Adipose tissue (tissue), 3 donors: ENCODE measurements around the gene FAM117A. TPM values are rescaled to one million over a fixed set of nuclear protein-coding genes. Genes with fewer than 3 reads are reported as not detected.
"Not testable (repeated sequence)": the region's sequence is repeated elsewhere in the genome, so short reads cannot be mapped to it uniquely, and the experiment has no call there.

Experiments
- H3K27ac ChIP-seq: one replicate; pipeline ENCODE4 v1.5.1; 2013; ENCODE audit warnings: low read depth, low read length
- WGBS, 3 donors: extraction: QIAGEN DNeasy Blood & Tissue Kit; methylation state at CpG; one replicate each; pipeline ENCODE4 v1.1.7; 2013; 5-methylcytosine and 5-hydroxymethylcytosine counted together
- polyA plus RNA-seq, 3 donors: library from polyadenylated mRNA; stranded (reverse); fragments of 200-250 nt; gene quantifications; one replicate each; pipeline ENCODE4 v1.2.3, GENCODE V29; 2013
- donor health status: healthy with polysubstance abuse.
- donor health status: Bipolar disorder and iron deficiency.
- donor health status: healthy.

FAM117A gene
- polyA plus RNA-seq, 3 donors, result 5.6 to 10.7 (median 7.7) TPM

GRCh38 chr17:49724552-49724951 is 39.4 kb downstream of the FAM117A start:
- 89 to 95% (median 90%) methylated on average over 6 of the region's 6 CpGs for WGBS, 3 donors
- H3K27ac ChIP-seq, result not testable (repeated sequence)

DNA sequence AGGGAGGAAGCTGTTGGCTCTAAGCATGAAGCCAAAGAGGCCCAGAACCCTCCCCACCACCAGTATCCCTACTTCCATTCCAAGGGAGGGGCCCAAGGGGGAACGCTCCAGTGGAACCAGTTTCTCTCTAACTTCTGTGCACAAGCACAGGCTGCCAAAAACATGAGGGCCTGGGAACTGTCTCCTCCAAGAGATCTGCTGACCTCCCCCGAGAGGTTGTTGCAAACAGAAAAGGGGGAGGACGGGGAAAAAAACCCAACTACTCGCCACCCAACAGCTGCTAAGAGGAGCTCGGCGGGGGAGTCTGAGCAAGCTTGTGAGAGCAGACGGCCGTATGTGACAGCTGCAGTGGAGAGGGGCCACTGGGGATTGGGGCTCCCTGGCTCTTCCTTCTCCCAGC is 40.5 kb downstream of the FAM117A start:
- H3K27ac ChIP-seq, result no peak overlapping the region
- WGBS, 3 donors, result 26 to 60% (median 40%) methylated on average over 8 of the region's 8 CpGs

- H3K27ac ChIP-seq, result no peak overlapping the region
- WGBS, 3 donors, result 95 to 98% (median 97%) methylated on average over 3 of the region's 3 CpGs
Measured at GRCh38 chr17:49722066-49722465, 41.9 kb downstream of the FAM117A start.

DNA sequence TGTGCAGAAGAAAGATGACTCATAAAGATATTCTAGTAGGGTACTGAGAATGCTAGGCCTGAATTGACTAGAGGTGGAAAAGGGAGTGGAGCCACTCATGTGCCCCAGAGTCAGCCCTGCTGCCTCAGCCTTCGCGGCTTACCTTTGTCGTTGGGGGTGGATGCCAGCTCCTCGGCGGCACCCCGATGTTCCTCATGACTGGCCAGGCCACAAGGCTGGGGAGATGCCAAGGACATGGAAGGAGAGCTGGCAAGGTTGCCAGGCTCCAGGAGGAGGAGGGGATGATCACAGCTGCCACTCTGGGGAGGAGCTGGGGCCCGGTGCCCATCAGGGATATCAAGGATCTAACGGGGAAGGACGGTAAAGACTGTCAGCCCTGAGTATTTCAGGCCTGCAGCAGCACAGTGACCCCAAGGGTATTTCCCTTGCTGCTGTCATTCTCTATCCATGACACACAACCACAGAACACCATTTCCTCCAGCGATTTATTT is 46.5 kb downstream of the FAM117A start:
- WGBS, 3 donors, result 56 to 90% (median 86%) methylated on average over 10 of the region's 10 CpGs
- H3K27ac ChIP-seq, result no peak overlapping the region

DNA sequence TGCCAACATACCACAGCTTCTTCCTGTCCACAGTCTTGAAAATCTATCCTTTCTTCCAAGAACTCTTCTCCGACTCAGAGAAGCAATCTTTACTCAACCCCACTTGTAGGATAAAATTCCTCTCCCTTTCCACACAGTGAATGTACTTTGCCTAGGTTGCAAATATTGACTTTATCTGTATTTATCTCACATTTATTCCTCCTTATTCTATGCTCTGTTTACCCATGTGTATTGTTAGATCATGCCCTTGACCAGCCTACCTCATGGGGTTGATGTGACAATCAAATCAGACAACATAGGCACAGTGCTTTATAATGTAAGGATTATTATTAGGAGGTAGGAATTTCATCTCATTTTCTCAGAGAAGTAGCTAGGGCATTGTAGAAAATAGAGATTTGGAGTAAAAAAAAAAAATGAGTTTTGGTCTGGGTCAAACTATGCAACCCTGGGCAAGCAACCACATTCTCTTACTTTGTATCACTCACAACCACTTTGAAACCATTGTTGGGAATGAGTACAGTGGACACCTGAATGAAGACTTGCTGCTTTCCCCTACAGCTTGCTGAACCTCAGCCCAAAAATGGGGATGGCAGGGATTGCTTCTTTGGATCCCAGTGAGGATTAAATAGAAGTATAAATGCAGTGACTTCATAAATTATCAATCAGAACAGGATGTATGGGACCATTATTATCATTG is 47.1 kb downstream of the FAM117A start:
- WGBS, 3 donors, result 36 to 87% (median 72%) methylated on average over 1 of the region's 1 CpG
- no peak overlapping the region for H3K27ac ChIP-seq

- WGBS, 3 donors, result 38 to 77% (median 76%) methylated on average over 9 of the region's 9 CpGs
- no peak overlapping the region for H3K27ac ChIP-seq
Measured at GRCh38 chr17:49715717-49716279, 48.1 kb downstream of the FAM117A start.

DNA sequence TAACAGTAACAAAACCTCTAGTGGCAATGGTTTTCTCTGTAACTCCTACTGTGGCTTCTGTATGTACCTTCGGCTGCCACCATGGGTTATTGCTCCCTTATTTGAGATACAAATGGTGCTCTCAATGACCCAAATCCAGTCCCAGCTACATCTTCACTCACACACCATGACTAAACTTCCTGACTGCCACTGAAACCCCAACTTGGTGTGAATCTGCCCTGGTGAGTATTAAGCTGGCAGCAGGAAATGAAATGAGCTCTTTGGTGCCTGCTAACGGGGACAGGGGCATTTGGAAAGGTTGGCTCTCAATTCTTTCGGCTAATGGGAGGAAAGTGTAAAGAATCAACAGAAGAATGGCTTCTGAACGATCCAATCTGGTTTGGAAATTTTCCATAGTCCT is 48.7 kb downstream of the FAM117A start:
- WGBS, 3 donors, result 50 to 80% (median 77%) methylated on average over 4 of the region's 4 CpGs
- no peak overlapping the region for H3K27ac ChIP-seq

DNA sequence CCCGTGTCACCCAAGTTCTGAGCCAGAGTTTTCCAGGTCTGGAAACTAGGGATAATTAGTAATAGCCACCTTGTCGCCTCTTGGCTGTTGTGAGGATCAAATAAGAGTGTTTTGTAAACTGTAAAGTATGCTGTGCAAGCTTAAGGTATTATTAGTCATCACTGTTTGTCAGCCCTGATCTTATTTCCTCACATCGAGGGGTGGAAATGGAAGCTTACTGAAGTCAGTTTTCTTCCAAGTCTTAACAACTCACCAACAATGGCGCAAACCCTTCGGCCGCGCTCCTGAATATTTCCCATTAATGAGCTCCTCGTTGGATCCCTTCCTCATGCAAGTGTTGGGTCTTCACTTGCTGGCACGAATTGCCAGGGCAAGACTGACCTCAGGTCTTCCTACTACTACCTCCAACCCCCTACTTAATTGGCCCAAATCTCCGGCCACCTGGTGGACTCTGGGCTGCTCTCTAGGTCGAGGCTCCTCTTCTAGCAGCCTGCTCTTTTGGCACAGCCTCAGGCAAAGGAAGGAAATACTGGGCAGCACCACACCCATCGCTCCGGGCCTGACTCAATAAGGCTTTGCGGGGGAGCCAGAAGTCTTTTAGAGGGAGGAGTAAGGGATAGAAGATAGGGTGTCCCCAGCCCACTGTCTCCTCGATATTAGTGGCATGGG is 55.3 kb downstream of the FAM117A start:
- no peak overlapping the region for H3K27ac ChIP-seq
- WGBS, 3 donors, result 40 to 59% (median 46%) methylated on average over 15 of the region's 15 CpGs

- H3K27ac ChIP-seq, result peak within 1 kb of the TSS; percentile 23
- 1 to 2% (median 1%) methylated on average over 53 of the region's 53 CpGs for WGBS, 3 donors
Measured at GRCh38 chr17:49707608-49708514, 56.1 kb downstream of the FAM117A start, which contains the start of gene SLC35B1. Gene SLC35B1, minus strand, starts transcription at chr17:49707964. Its CDS starts 131 bp downstream, at chr17:49707833.

- no peak overlapping the region for H3K27ac ChIP-seq
- 1 to 2% (median 1%) methylated on average over 12 of the region's 12 CpGs for WGBS, 3 donors
Measured at GRCh38 chr17:49707246-49707607, 56.7 kb downstream of the FAM117A start.

DNA sequence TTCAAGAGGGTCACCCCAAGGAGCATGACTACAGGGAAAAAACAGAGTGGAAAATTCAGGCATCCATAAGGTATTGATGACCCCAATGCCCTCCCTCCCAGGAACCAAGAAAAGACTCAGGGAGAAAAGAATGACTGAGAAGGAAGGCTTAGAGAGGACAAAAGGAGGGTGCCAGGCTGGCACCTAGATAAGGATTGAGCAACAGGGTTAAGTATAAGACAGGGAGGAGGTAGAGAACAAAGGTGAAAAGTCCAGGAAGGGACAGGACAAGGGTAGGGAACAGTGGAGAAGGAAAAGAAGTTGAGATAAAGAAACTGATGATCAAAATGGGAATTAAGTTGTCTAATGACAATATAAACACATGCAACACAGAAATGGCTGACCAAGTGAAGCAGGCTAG is 58.7 kb downstream of the FAM117A start:
- H3K27ac ChIP-seq, result no peak overlapping the region

- H3K27ac ChIP-seq, result no peak overlapping the region
- 43 to 66% (median 59%) methylated on average over 6 of the region's 6 CpGs for WGBS, 3 donors
Measured at GRCh38 chr17:49703557-49704277, 60.2 kb downstream of the FAM117A start.

GRCh38 chr17:49700960-49701359 is 63.0 kb downstream of the FAM117A start:
- 79 to 83% (median 80%) methylated on average over 6 of the region's 6 CpGs for WGBS, 3 donors
- no peak overlapping the region for H3K27ac ChIP-seq

DNA sequence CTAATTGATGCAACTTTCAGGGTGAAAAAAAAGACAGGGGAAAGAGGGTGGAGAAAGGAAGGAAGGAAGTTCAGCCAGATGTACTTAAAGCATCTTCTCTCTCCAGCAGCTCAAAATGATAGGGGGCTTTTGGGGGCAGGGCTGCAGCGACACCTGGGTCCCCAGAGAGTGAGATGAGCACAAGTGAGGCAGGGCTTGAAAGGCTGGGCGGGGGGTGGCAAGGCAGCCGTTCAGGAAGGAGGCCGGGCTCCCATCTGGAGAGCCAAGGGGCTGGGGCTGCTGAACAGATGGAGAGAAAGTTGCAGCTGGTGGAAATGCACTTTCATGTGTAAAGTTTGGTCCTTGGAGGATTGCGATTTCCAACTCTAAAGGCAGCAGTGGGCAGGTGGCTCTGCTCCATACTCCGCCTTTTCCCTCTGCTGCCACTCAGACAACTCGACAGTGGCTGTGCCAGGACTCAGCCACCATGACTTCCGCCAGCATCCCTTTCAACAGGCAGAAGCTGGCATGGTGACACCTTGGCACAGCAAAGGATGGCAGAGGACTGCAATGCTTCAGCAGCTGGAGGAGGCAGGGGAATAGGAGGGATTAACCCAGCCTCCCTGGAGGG is 63.9 kb downstream of the FAM117A start:
- WGBS, 3 donors, result 65 to 73% (median 65%) methylated on average over 8 of the region's 8 CpGs
- H3K27ac ChIP-seq, result no peak overlapping the region

GRCh38 chr17:49698005-49698404 is 65.9 kb downstream of the FAM117A start:
- 49 to 66% (median 61%) methylated on average over 6 of the region's 6 CpGs for WGBS, 3 donors

GRCh38 chr17:49696233-49696761 is 67.6 kb downstream of the FAM117A start:
- WGBS, 3 donors, result 66 to 70% (median 67%) methylated on average over 8 of the region's 8 CpGs
- H3K27ac ChIP-seq, result no peak overlapping the region

More at GRCh38 chr17:49698005-49698404, 65.9 kb downstream of the FAM117A start:
- H3K27ac ChIP-seq, result no peak overlapping the region

- WGBS, 3 donors, result 44 to 47% (median 46%) methylated on average over 5 of the region's 5 CpGs
- no peak overlapping the region for H3K27ac ChIP-seq
Measured at GRCh38 chr17:49695698-49696232, 68.2 kb downstream of the FAM117A start.
